Posterior vena cava (tissue), 2 donors: ENCODE data around the gene SLC8A3. TPM values are rescaled to one million over a fixed set of nuclear protein-coding genes. Genes with fewer than 3 reads are reported as not detected.

ENCODE experiments used
- DNase-seq: peaks from one replicate; pipeline ENCODE4 v3.0.0-alpha.2; 2020; ENCODE audit warnings: low spot score
- intact Hi-C, 2 donors: fragments of 100-400 bp; cut with DNase I; formaldehyde crosslinking; loops; one replicate each; pipeline versions ENCODE4 v1.14.1 to v1.14.2; 2022 to 2023
- total RNA-seq, 2 donors: library from RNA; stranded (reverse); fragmentation: NEBNext Ultra II Directional; extraction: Animal tissue kit (Norgen Biotek cat#: 25700); gene quantifications; one replicate each; pipeline ENCODE4 v1.2.1, GENCODE V29; 2021
- donor health status: DM: yes; HTN: yes; CAD: no.
- donor health status: DM: yes; HTN: yes; CAD: no.

SLC8A3 gene
- total RNA-seq, 2 donors from 2014 or later = 0.10 to 0.46 TPM

GRCh38 chr14:70043001-70043400 is 145.8 kb downstream of the SLC8A3 start:
- no peak for DNase-seq
- intact Hi-C loops = loop anchor here in 1 of 2 donors (2.0 kb wide), 1 partner anchor 70 kb away; no protein-coding TSS in a partner anchor

- DNase-seq = no peak
- intact Hi-C loops = no loop called here
Measured at GRCh38 chr14:70036665-70037064, 152.1 kb downstream of the SLC8A3 start.

- intact Hi-C loops = no loop called here
- DNase-seq = no peak
Measured at GRCh38 chr14:70034257-70034656, 154.5 kb downstream of the SLC8A3 start.

- intact Hi-C loops = no loop called here
- DNase-seq = no peak
Measured at GRCh38 chr14:70033561-70033960, 155.2 kb downstream of the SLC8A3 start.

- intact Hi-C loops = no loop called here
- DNase-seq = no peak
Measured at GRCh38 chr14:70033116-70033515, 155.6 kb downstream of the SLC8A3 start.

GRCh38 chr14:70032447-70032846 is 156.3 kb downstream of the SLC8A3 start:
- no peak for DNase-seq
- intact Hi-C loops = no loop called here

GRCh38 chr14:70032016-70032415 is 156.7 kb downstream of the SLC8A3 start:
- intact Hi-C loops = no loop called here
- DNase-seq = no peak

- no peak for DNase-seq
- intact Hi-C loops = loop anchor here in 1 of 2 donors (5.0 kb wide), 1 partner anchor 212 kb away; no protein-coding TSS in a partner anchor
Measured at GRCh38 chr14:70029296-70030132, 159.2 kb downstream of the SLC8A3 start.

GRCh38 chr14:70027785-70028428 is 160.8 kb downstream of the SLC8A3 start:
- intact Hi-C loops = loop anchor here (2.0 to 5.0 kb wide), 2 partner anchors 209 to 211 kb away; no protein-coding TSS in a partner anchor
- DNase-seq = peak; percentile 94

- no peak for DNase-seq
- intact Hi-C loops = no loop called here
Measured at GRCh38 chr14:70023871-70024270, 164.9 kb downstream of the SLC8A3 start.

- intact Hi-C loops = no loop called here
- DNase-seq = no peak
Measured at GRCh38 chr14:70022771-70023445, 165.8 kb downstream of the SLC8A3 start.

- no peak for DNase-seq
- intact Hi-C loops = no loop called here
Measured at GRCh38 chr14:70021548-70022220, 167.1 kb downstream of the SLC8A3 start.

- intact Hi-C loops = no loop called here
- DNase-seq = no peak
Measured at GRCh38 chr14:70020352-70021170, 168.2 kb downstream of the SLC8A3 start.

- intact Hi-C loops = no loop called here
Measured at GRCh38 chr14:70019695-70020094, 169.1 kb downstream of the SLC8A3 start.

GRCh38 chr14:70018713-70019211 is 170.0 kb downstream of the SLC8A3 start:
- intact Hi-C loops = no loop called here
- DNase-seq = no peak

More at GRCh38 chr14:70019695-70020094, 169.1 kb downstream of the SLC8A3 start:
- DNase-seq = no peak

GRCh38 chr14:70018230-70018629 is 170.5 kb downstream of the SLC8A3 start:
- intact Hi-C loops = no loop called here
- DNase-seq = no peak

GRCh38 chr14:70014406-70015095 is 174.2 kb downstream of the SLC8A3 start:
- intact Hi-C loops = no loop called here
- DNase-seq = no peak
